OCI-LY7 (cell line): ENCODE data around the gene SECISBP2.

Experiments used
- EZH2phosphoT487 ChIP-seq: fragments of 200-600 bp; sonication (generic); IDR thresholded peaks from 2 replicates; pipeline ENCODE4 v1.6.1; 2018; ENCODE audit warnings: low read depth, borderline replicate concordance, mild to moderate bottlenecking, mixed run types, antibody characterized with exemption, low read length, moderate library complexity, mixed read lengths
- TF ChIP-seq, protein P1 (sequence below): fragments of 200-600 bp; sonication (generic); conservative IDR thresholded peaks from 2 replicates; pipeline ENCODE4 v1.5.1; 2014; ENCODE audit warnings: mild to moderate bottlenecking, antibody characterized with exemption, low read length, moderate library complexity, mixed read lengths

DNA sequence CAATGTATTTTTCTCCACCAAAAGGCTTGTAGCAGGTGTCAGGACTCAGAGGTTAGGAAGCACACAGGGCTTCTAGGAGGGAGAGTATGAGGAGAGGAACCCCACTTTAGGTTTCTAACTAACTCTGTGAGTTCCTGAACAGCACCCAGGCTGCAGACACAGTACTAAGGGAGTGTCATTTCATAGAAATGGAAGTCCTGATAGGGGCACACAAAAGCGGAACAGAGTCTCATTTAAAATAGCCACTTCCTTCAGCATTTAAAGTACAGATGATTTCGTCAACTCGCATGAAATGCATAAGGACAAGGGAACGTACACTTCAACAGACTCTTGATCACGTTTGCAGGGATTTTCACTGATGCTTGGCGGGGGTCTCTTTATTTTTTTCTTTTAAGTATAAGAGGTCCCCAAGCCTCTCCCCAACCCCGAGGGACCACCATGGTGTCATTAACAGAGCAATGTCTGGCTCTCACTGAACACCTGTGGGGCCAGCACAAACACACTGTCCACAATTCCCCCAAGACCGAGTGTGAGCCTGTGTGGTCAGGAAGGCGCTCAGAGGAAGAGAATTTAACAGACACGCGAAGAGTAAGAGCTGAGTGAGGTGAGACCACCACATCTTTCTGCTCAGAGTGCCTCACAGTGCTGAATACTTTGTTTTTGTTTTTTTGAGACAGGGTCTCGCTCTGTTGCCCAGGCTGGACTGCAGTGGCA is 82.3 kb downstream of the SECISBP2 start:
- TF ChIP-seq, protein P1, sequence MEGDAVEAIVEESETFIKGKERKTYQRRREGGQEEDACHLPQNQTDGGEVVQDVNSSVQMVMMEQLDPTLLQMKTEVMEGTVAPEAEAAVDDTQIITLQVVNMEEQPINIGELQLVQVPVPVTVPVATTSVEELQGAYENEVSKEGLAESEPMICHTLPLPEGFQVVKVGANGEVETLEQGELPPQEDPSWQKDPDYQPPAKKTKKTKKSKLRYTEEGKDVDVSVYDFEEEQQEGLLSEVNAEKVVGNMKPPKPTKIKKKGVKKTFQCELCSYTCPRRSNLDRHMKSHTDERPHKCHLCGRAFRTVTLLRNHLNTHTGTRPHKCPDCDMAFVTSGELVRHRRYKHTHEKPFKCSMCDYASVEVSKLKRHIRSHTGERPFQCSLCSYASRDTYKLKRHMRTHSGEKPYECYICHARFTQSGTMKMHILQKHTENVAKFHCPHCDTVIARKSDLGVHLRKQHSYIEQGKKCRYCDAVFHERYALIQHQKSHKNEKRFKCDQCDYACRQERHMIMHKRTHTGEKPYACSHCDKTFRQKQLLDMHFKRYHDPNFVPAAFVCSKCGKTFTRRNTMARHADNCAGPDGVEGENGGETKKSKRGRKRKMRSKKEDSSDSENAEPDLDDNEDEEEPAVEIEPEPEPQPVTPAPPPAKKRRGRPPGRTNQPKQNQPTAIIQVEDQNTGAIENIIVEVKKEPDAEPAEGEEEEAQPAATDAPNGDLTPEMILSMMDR: no peak
- TF ChIP-seq EZH2phosphoT487: no peak
